Uterus (tissue), 2 donors: ENCODE results near the gene HAUS2.

Source experiments
- POLR2A ChIP-seq, 2 donors: fragments of 450-650 bp; IDR thresholded peaks; one replicate each; pipeline ENCODE4 v1.6.1; 2016; ENCODE audit warnings: antibody characterized with exemption in 2 of 2, mild to moderate bottlenecking in 1 of 2, moderate library complexity in 1 of 2
- TF ChIP-seq, protein P1 (sequence below), 4 experiments: fragments of 200-600 bp in 2 of 4; fragments of 450-650 bp in 2 of 4; sonication (generic) in 2 of 4; IDR thresholded peaks; one replicate each; pipeline ENCODE4 v1.5.1; 2016 to 2019; ENCODE audit warnings: antibody characterized with exemption in 4 of 4, mild to moderate bottlenecking in 2 of 4, moderate library complexity in 1 of 4

DNA sequence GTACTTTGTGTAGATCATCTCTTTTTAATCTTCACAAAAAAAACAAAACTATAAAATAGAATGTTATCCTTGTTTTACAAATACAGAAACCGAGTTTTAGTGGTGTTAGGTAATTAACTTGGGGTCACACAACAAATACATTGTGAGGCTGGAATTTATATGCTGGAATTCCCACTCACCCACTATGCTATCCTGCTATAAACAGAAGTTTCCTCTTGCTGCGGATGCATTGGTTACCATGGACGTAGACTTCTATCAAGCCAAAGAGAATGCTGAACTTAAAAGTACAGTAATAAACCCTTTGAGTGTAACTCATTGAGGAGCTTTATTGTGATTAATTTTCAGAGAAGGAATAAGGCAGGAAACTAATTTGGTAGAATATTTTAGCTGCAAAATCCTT lies 44.0 kb upstream of the HAUS2 start:
- TF ChIP-seq POLR2A (IDR thresholded peaks at IDR 0.05) = no peak
- TF ChIP-seq, protein P1, sequence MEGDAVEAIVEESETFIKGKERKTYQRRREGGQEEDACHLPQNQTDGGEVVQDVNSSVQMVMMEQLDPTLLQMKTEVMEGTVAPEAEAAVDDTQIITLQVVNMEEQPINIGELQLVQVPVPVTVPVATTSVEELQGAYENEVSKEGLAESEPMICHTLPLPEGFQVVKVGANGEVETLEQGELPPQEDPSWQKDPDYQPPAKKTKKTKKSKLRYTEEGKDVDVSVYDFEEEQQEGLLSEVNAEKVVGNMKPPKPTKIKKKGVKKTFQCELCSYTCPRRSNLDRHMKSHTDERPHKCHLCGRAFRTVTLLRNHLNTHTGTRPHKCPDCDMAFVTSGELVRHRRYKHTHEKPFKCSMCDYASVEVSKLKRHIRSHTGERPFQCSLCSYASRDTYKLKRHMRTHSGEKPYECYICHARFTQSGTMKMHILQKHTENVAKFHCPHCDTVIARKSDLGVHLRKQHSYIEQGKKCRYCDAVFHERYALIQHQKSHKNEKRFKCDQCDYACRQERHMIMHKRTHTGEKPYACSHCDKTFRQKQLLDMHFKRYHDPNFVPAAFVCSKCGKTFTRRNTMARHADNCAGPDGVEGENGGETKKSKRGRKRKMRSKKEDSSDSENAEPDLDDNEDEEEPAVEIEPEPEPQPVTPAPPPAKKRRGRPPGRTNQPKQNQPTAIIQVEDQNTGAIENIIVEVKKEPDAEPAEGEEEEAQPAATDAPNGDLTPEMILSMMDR (IDR thresholded peaks at IDR 0.05) = no peak
